SW 1271 (cell line): ENCODE measurements around the gene LCOR.
A peak's percentile ranks its signal among the peaks of the same experiment; 100 is the strongest.

ENCODE experiments used
- DNase-seq, 2 experiments: peaks; one replicate each; lab custom pipeline; 2025; lab: John Stamatoyannopoulos, UW

LCOR gene

GRCh38 chr10:96890172-96890513 lies 58.0 kb downstream of the LCOR start:
- no peak for DNase-seq

- DNase-seq, result no peak
These were observed 58.5 kb downstream of the LCOR start for GRCh38 chr10:96890580-96890979.

- no peak for DNase-seq
These were observed 59.7 kb downstream of the LCOR start for GRCh38 chr10:96891840-96892239.

- no peak for DNase-seq
These were observed 63.7 kb downstream of the LCOR start for GRCh38 chr10:96895662-96896424.

- DNase-seq, result no peak
These were observed 64.9 kb downstream of the LCOR start for GRCh38 chr10:96896884-96897589.

- no peak for DNase-seq
These were observed 70.0 kb downstream of the LCOR start for GRCh38 chr10:96902117-96902516.

- no peak for DNase-seq
These were observed 70.7 kb downstream of the LCOR start for GRCh38 chr10:96902731-96903358.

GRCh38 chr10:96904648-96905047 lies 72.5 kb downstream of the LCOR start:
- no peak for DNase-seq

- DNase-seq, result no peak
These were observed 74.8 kb downstream of the LCOR start for GRCh38 chr10:96906864-96907263.

GRCh38 chr10:96910488-96911395 lies 78.6 kb downstream of the LCOR start:
- peak in 1 of 2 experiments; percentile 30 for DNase-seq

- DNase-seq, result no peak
These were observed 80.3 kb downstream of the LCOR start for GRCh38 chr10:96912405-96912804.

GRCh38 chr10:96913906-96914305 lies 81.8 kb downstream of the LCOR start:
- no peak for DNase-seq

GRCh38 chr10:96917628-96918027 lies 85.5 kb downstream of the LCOR start:
- DNase-seq, result no peak

GRCh38 chr10:96918214-96919002 lies 86.3 kb downstream of the LCOR start:
- DNase-seq, result no peak

GRCh38 chr10:96919785-96920430 lies 87.8 kb downstream of the LCOR start:
- no peak for DNase-seq

GRCh38 chr10:96921655-96922054 lies 89.6 kb downstream of the LCOR start:
- no peak for DNase-seq

GRCh38 chr10:96922978-96923948 lies 91.2 kb downstream of the LCOR start:
- no peak for DNase-seq

GRCh38 chr10:96924861-96925260 lies 92.8 kb downstream of the LCOR start:
- no peak for DNase-seq

GRCh38 chr10:96930469-96930868 lies 98.4 kb downstream of the LCOR start:
- no peak for DNase-seq

- DNase-seq, result no peak
These were observed 103.0 kb downstream of the LCOR start for GRCh38 chr10:96935148-96935547.
